Activated CD4-positive, alpha-beta T cell treated with anti-CD3 and anti-CD28 coated beads, Interleukin-2, amount 10 ng/mL, durations not matched to agents 24 days and 14 days (primary cell): ENCODE data around the gene SLC66A1. TPM values are rescaled to one million over a fixed set of nuclear protein-coding genes. Genes with fewer than 3 reads are reported as not detected.

Source experiments
- DNase-seq: peaks from one replicate; pipeline ENCODE4 v3.0.0; 2022
- H3K27ac Mint-ChIP-seq: one replicate; pipeline ENCODE4 v1.8.0; 2022; ENCODE audit warnings: mild to moderate bottlenecking, mixed read lengths
- H3K27me3 Mint-ChIP-seq: one replicate; pipeline ENCODE4 v1.8.0; 2022; ENCODE audit warnings: mixed read lengths
- H3K36me3 Mint-ChIP-seq: one replicate; pipeline ENCODE4 v1.8.0; 2022; ENCODE audit warnings: low read depth, mild to moderate bottlenecking, mixed read lengths
- H3K4me1 Mint-ChIP-seq: one replicate; pipeline ENCODE4 v1.8.0; 2021; ENCODE audit warnings: mixed read lengths
- H3K4me3 Mint-ChIP-seq: one replicate; pipeline ENCODE4 v1.8.0; 2022; ENCODE audit warnings: mild to moderate bottlenecking, moderate library complexity, mixed read lengths
- H3K9me3 Mint-ChIP-seq: one replicate; pipeline ENCODE4 v1.8.0; 2021; ENCODE audit warnings: mixed read lengths
- intact Hi-C: fragments of 100-400 bp; cut with micrococcal nuclease; formaldehyde crosslinking; loops from one replicate; pipeline ENCODE4 v1.15.1; 2023
- total RNA-seq: library from RNA; stranded (reverse); gene quantifications from 2 replicates; pipeline ENCODE4 v1.2.3, GENCODE V29; 2022

The SLC66A1 gene
- total RNA-seq, 1 donor from 2014 or later = 10.1 TPM

DNA sequence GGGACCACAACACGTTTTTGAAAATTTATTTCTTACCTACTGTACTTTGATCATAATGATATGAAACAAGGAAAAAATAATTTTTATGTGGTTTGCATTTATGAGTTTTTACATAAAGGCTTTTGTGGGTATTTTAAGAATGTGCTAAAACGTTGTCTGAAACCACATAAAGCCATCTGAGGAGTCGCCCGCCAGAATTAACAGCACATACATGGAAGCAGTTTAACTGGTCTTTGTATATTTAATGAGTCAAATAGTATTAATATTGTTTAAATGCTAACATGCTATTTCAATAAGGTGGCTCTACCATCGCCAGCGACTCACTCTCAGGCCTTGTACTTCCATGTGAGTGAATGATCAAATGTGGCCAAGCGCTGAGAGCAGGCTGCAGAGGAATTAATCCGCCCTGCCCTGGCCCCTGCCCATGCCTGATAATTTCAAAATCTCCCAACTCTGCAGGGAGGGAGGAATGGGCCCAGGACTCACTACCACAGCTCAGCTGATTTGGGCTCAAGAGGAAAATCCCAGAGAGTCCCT is 49.6 kb downstream of the SLC66A1 start:
- no peaks in the 10 kb centered on the region for H3K9me3 Mint-ChIP-seq
- intact Hi-C loops = no loop called here
- no peak overlapping the region for H3K4me3 Mint-ChIP-seq
- DNase-seq = no peak
- peaks cover 22% of the 10 kb centered on the region for H3K4me1 Mint-ChIP-seq
- no peaks in the 10 kb centered on the region for H3K27me3 Mint-ChIP-seq
- H3K36me3 Mint-ChIP-seq = peaks cover 25% of the 10 kb centered on the region
- no peak overlapping the region for H3K27ac Mint-ChIP-seq

DNA sequence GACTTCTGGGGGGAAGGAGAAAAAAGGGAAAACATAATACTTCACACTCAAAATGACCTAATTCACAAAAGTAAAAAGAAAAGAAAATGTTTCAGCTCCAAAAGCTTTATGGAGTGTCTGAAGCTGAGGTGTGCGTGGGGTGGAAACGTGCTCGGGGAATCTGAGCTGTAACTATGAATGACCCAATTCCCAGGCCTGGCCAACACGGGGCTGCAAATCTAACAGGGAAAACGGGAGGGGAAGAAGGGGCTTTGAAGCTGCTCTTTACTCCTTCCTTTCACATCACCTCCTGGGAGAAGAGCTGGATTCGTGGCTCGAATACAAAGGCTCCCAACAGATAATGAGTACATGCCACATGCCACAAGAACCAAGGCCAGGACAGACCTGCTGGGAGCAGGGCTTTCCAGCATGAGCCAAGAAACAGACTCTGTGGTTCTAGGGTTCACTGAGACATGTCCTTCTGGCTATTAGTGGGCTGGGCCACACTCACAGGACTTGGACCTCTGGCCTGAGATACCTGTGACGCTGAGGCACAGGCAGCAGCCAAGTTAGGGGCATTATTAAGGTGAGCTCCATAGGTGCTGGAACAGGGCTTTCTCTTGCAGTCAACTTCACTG is 51.5 kb downstream of the SLC66A1 start:
- Mint-ChIP-seq H3K27me3 (no peaks in the 10 kb centered on the region), H3K4me1 (peaks cover 22% of the 10 kb centered on the region), H3K4me3 (no peak overlapping the region), H3K9me3 (no peaks in the 10 kb centered on the region), H3K27ac (no peak overlapping the region), H3K36me3 (peaks cover 13% of the 10 kb centered on the region)
- intact Hi-C loops = no loop called here
- DNase-seq = no peak

DNA sequence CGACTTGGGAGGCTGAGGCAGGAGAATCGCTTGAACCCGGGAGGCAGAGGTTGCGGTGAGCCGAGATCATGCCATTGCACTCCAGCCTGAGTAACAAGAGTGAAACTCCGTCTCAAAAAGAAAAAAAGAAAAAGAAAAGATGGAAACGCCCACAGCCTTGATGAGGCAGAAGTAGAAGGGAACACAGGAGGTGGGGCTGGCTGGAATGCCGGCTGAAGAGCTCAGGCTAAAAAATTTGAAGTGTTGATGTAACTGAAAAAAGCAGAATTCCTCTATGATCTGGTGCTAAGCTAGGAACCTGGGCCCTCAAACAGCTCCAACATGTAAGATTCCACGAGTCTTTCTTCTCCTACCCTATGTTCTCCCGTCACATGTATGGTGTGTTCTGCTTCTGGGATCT is 53.6 kb downstream of the SLC66A1 start:
- Mint-ChIP-seq H3K4me1 (peaks cover 11% of the 10 kb centered on the region), H3K4me3 (no peak overlapping the region), H3K27me3 (no peaks in the 10 kb centered on the region), H3K27ac (no peak overlapping the region), H3K36me3 (peaks cover 13% of the 10 kb centered on the region), H3K9me3 (no peaks in the 10 kb centered on the region)
- intact Hi-C loops = no loop called here
- no peak for DNase-seq

DNA sequence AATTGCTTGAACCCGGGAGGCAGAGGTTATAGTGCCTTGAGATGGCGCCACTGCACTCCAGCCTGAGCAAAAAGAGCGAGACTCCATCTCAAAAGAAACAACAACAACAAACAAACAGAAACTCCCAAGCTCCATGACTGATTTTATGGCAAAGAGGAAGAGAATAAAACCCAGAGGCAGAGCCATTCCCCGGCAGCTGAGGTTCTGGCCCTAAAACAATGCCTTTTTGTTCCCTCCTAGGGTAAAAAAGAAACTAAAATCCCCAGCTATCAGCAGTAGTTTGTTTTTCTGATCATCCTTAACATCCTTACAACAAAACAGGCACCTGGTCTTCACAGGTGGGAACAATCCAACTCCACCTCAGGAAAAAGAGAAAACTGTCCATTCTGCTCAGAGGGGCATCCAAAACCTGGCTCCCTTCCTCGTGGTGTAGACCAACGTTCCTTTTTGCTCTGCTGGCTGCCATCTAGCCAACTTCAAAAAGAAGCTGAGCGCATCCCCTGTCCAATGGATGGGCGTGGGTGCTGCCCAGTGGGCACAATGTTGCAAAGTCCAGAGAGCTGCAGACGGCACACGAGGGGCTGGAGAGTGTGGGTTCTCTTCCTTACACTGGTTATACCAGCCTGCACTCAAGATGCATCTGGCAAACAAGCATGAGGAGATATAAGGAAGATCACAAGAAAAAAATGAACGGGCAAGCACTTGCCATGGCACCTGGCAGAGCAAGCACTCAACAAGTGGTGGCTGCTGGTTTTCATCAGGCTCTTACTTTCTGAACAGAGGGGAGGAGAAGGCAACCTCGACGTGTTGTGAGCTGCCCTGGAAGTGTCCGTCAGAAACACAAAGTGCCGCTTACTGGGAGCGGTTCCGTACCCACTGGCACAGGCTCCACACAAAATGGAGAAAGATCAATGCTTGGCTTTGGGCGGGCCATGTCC is 54.7 kb downstream of the SLC66A1 start:
- H3K27me3 Mint-ChIP-seq = no peaks in the 10 kb centered on the region
- no peak for DNase-seq
- no peak overlapping the region for H3K27ac Mint-ChIP-seq
- H3K36me3 Mint-ChIP-seq = peaks cover 16% of the 10 kb centered on the region
- H3K4me3 Mint-ChIP-seq = no peak overlapping the region
- H3K4me1 Mint-ChIP-seq = peaks cover 7% of the 10 kb centered on the region
- H3K9me3 Mint-ChIP-seq = no peaks in the 10 kb centered on the region
- intact Hi-C loops = no loop called here

DNA sequence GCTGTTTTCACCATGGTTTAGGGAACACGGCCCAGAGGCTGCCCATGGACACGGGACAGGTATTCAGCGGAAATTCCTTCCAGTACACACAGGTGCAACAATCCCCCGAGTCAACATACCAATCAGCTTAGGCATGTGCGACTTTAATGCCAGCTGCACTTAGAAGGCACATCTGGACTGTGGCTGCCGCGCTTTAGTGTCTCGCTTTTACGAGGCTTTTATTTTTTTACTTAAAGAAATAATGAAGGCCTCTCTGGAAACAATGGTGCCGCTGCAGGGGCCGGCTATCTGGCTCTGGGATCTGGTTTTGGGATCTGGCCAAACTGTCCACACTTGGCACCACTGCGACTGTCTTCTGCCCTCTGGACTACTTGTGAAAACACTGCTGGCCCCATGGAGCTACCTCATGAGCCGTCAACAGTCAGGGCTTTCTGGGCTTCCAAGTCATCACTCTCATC is 55.5 kb downstream of the SLC66A1 start:
- intact Hi-C loops = no loop called here
- Mint-ChIP-seq H3K27me3 (no peaks in the 10 kb centered on the region), H3K36me3 (peaks cover 15% of the 10 kb centered on the region)

DNA sequence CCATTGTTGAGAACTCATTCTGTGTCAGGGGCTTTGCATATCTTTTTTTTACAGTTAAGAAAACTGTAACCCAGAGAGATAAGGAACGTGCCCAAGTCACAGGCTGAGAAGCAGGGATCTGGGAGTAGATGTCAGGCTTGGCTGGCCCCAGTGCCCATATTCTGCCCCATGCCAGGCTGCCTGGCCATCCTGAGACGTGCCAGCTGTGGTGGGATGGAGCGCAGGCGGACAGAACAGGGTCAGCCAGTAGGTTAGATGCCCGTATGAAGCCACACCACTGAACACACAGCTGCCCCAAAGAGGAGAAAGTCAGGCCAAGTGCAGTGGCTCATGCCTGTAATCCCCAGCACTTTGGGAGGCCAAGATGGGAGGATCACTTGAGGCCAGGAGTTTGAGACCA is 55.9 kb downstream of the SLC66A1 start:
- H3K4me1 Mint-ChIP-seq = peaks cover 7% of the 10 kb centered on the region
- intact Hi-C loops = no loop called here
- H3K27ac Mint-ChIP-seq = no peak overlapping the region

More for the DNA sequence above, 55.5 kb downstream of the SLC66A1 start:
- no peak for DNase-seq
- H3K4me1 Mint-ChIP-seq = peaks cover 7% of the 10 kb centered on the region
- H3K9me3 Mint-ChIP-seq = no peaks in the 10 kb centered on the region
- no peak overlapping the region for H3K27ac Mint-ChIP-seq
- no peak overlapping the region for H3K4me3 Mint-ChIP-seq

DNA sequence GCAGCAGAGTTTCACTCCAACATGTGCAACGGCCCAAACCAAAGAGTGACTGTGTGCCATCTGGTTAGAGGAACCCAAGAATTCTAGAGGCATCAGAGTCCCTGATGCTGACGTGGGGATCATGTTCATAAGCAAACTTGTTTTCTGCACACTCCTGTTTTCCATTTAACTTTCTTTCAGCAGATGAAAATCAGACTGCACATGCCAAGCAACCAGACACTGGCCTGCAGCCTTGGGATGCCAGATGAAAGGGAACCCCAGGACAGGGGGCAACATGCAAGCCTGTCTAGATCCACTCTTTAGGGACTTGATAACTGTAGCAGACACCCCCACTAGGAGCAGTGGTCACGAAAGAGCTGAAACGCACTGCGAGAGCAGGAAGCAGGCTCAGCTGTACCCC is 56.8 kb downstream of the SLC66A1 start:
- intact Hi-C loops = no loop called here
- Mint-ChIP-seq H3K4me3 (no peak overlapping the region), H3K9me3 (no peaks in the 10 kb centered on the region), H3K36me3 (peaks cover 14% of the 10 kb centered on the region), H3K27me3 (no peaks in the 10 kb centered on the region), H3K27ac (no peak overlapping the region), H3K4me1 (peaks cover 7% of the 10 kb centered on the region)
- no peak for DNase-seq

More for the DNA sequence above, 55.9 kb downstream of the SLC66A1 start:
- H3K36me3 Mint-ChIP-seq = peaks cover 14% of the 10 kb centered on the region
- no peak overlapping the region for H3K4me3 Mint-ChIP-seq
- no peak for DNase-seq
- H3K9me3 Mint-ChIP-seq = no peaks in the 10 kb centered on the region
- H3K27me3 Mint-ChIP-seq = no peaks in the 10 kb centered on the region

DNA sequence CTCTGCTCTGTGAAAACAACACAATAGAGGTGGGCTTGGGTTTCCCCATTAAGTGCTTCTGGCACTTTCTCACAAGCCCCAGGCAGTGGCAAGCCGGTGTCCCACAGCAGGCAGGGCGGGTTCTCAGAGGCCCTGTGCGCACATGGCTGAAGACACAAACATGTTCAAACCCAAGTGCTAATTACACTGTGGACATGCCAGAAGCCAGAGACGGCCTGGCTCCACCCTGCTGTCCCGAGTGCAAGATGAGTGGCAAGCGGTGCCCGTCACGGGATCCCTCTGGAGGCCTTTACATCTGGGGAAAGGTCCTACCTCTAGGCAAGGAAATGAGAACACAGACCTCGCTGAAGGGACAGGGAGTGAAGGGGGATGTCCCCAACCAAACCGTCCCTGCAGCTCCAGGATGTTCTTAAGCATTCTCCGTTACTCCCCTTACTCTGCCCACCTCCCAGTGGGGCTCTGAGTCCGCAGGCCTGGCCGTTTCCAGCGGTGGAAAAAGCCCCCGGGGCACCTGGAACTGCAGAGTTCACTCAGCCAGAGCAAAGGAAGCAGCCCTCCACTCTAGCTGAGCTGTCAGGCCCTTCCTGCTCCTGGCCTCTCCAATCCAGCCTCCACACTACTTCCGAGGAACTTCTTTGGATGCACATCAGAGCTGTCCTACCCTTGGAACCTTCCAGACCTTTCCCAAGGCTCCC is 57.4 kb downstream of the SLC66A1 start:
- Mint-ChIP-seq H3K9me3 (no peaks in the 10 kb centered on the region), H3K4me1 (peaks cover 6% of the 10 kb centered on the region), H3K27ac (peak overlapping the region; percentile 37), H3K4me3 (no peak overlapping the region), H3K36me3 (peaks cover 12% of the 10 kb centered on the region), H3K27me3 (no peaks in the 10 kb centered on the region)
- DNase-seq = no peak
- intact Hi-C loops = no loop called here

DNA sequence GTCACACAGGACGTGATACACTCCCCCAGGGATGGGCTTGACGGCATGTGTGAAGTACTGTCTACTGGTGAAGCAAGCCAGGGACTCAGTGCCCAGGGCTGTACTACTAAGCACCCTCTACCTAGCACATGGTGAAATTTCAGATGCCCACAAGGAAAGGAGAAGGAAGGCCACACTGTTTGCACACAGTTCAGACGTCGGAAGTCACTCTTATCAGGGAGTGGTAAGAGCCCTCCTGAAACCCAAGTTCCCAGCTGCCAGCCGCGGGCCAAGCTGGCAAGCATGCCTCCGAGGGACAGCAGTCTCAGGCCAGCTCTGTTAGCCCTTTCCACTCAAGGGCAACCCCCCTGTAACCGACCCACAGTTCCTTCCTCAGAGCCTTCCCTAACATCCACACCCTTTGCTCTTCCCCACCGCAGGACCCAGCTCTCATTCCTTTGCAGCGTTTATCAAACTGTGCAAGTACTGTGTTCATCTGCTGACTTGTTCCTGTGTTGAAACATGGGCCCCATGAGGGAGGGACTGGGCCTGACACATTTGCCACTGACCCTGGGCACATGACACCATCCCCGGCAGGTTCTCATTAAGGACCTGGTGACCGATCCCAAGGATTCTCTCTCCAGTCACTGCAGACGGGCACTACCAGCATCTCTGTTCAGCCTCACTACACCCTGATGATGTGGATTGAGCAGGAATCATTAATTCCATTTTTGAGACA is 58.5 kb downstream of the SLC66A1 start:
- no peak for DNase-seq
- Mint-ChIP-seq H3K9me3 (no peaks in the 10 kb centered on the region), H3K36me3 (peaks cover 13% of the 10 kb centered on the region), H3K4me1 (peaks cover 5% of the 10 kb centered on the region), H3K4me3 (no peak overlapping the region), H3K27me3 (no peaks in the 10 kb centered on the region), H3K27ac (peak overlapping the region; percentile 48)
- intact Hi-C loops = no loop called here

DNA sequence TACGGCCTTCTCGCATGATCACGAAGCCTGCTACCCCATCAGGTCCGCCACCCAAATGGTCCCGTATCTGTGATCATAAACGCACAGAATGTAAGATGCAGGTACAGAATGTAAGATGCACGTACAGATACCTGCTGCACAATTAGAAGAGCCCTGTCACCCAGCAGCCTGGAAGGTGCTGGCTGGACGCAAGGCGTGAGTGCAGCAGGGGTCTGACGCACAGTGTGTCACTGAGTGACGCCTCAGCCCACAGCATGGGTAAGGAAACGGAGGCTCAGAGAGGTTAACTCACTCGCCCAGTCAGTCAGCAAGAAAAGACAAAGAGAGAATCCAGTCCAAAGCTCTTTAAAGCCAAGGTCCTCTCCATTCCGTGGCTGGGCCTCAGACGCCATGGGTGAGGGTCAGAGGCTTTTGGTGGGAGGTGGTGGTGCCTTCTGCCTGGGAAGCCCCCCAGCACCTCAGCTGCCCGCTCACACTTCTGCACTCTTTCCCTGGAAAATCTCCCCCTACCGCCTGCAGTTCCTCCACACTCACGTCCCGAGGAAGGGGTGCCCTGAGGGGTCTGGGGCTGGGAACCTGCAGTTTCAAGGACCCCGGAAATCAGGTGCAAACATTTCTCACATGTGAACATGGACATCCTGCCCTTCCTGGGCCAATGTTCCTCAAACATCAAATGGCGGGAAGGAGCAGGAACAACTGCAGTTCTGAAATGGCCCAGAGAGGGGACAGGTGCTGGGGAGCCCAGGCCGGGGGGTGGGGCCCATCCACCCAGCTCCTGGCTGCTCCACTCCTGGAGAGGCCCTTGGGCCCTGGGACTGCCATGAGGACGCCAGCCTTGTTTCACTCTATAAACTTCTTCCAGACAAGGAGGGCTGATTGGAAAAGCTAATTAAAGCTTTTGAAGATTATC is 59.4 kb downstream of the SLC66A1 start:
- Mint-ChIP-seq H3K27me3 (no peaks in the 10 kb centered on the region), H3K4me1 (peaks cover 4% of the 10 kb centered on the region), H3K9me3 (no peaks in the 10 kb centered on the region), H3K36me3 (peaks cover 13% of the 10 kb centered on the region), H3K27ac (no peak overlapping the region), H3K4me3 (no peak overlapping the region)
- intact Hi-C loops = no loop called here
- DNase-seq = no peak

DNA sequence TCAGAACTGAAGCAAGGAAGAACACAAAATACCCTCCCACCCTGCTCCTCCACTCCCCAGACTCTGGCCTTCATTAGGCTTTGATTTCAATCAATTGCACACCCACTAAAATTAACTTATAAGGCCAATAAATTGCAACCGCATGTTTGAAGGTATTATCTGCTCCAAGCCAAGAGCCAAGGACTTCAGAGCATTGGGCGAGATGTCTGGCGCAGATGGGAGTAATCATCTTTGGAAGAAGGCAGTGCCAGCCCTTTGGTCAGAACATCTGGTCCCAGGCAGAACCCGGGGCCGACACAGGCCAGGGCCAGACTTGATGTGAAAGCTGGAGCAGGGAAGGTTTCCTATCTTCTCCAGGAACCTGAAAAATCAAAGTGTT is 60.0 kb downstream of the SLC66A1 start:
- Mint-ChIP-seq H3K27me3 (no peaks in the 10 kb centered on the region), H3K4me1 (peaks cover 3% of the 10 kb centered on the region), H3K9me3 (no peaks in the 10 kb centered on the region), H3K27ac (no peak overlapping the region), H3K4me3 (no peak overlapping the region), H3K36me3 (peaks cover 20% of the 10 kb centered on the region)
- intact Hi-C loops = no loop called here
- DNase-seq = no peak

DNA sequence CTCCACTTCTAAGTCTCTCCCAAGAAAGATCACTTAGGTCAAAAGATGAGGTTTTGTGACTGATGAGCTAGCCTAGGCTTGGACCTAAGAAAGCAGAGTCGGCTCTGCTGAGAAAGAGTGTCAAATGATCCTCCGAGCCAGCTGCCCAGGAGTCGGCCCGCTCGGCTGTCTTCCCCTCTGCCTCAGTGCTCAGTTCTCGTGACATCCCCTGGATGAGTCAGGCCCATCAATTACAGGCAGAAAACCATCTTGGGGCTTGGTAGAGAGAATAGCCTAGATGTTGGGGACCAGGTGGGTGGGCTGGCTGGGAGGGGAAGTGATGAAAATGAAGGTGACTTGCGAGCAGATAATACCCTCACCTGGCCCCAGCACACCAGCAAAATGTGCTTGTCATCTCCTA is 60.5 kb downstream of the SLC66A1 start:
- intact Hi-C loops = no loop called here
- no peak overlapping the region for H3K27ac Mint-ChIP-seq

More for the DNA sequence above, 60.5 kb downstream of the SLC66A1 start:
- Mint-ChIP-seq H3K4me1 (peaks cover 4% of the 10 kb centered on the region), H3K36me3 (peaks cover 22% of the 10 kb centered on the region), H3K4me3 (no peak overlapping the region), H3K27me3 (no peaks in the 10 kb centered on the region), H3K9me3 (no peaks in the 10 kb centered on the region)
- DNase-seq = no peak
